ENCODE data around the gene ACAP2. TPM values are rescaled to one million over a fixed set of nuclear protein-coding genes. Genes with fewer than 3 reads are reported as not detected.

The ACAP2 gene
- total RNA-seq, 1 donor from 2014 or later, result 58.9 TPM

DNA sequence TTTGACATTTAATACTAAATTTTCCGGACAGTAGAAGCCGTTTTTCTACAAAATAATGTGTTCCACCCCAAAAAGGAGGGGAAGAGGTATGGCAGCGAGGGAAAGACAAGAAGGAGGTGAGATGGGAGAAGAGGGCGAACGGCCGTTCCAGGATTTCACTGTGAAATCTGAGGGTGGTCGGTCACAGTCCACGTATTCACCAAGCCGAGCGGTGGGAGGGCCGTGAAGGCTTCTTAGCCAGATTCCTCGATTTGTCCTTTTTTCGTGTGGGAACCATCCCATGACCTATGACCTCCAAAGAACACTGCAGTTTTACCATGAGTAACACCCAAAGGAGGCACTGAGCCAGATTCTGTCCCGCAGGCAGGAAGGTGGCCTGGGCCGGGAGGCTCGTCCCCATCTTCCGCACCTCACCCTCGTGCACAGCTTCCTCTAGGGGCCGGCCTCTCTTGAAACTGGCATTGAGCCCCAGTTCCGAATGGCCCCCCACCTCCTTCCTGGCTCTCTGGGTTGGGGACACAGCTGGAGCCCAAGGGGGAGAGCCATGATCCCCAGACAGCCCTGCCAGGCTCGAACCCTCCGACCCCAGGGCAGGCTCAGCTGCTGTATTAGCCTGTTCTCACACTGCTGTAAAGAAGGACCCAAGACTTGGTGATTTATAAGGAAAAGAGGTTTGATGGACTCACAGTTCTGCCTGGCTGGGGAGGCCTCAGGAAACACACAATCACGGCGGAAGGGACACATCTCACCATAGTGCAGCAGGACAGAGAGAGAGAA, 195.5 kb downstream of the ACAP2 start:
- peak; percentile 41 for DNase-seq (ENCODE audit: low spot score)

DNA sequence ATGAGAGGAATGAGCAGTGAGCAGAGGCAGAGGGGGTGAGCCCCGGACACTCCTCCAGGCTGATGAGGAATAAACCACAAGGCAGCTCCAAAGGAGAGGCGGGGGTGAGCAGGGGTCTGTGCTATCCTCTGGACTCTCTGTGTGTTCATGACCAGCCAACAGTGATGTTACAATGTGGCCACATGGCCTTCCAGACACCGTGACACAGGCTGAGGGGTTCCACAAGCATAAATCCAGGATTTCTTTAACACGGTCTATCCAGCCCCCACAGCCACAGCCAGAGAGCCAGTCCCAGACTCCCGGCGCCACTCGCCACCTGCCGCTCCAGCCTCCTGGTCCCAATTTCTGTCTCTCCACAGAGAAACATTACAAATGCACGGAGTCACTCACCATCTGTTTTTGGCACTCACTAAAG, 196.2 kb downstream of the ACAP2 start:
- peak; percentile 31 for DNase-seq (ENCODE audit: low spot score)

DNA sequence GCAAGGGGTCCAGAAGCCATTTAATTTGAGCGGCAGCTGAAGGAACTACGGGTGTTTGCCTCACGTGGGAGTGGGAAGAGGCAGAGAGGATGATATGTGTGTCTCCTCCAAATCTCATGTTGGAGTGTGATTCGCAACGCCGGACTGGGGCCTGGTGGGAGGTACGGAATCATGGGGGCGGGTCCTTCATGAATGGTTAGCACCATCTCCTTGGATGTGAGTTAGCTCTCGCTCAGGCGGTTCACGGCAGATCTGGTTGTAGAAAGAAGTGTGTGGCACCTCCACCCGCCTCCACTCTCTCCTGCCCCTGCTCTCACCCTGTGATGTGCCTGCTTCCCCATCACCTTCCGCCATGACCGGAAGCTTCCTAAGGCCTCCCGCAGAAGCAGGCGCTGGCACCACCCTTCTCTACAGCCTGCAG, 197.3 kb downstream of the ACAP2 start:
- peak; percentile 31 for DNase-seq (ENCODE audit: low spot score)

DNA sequence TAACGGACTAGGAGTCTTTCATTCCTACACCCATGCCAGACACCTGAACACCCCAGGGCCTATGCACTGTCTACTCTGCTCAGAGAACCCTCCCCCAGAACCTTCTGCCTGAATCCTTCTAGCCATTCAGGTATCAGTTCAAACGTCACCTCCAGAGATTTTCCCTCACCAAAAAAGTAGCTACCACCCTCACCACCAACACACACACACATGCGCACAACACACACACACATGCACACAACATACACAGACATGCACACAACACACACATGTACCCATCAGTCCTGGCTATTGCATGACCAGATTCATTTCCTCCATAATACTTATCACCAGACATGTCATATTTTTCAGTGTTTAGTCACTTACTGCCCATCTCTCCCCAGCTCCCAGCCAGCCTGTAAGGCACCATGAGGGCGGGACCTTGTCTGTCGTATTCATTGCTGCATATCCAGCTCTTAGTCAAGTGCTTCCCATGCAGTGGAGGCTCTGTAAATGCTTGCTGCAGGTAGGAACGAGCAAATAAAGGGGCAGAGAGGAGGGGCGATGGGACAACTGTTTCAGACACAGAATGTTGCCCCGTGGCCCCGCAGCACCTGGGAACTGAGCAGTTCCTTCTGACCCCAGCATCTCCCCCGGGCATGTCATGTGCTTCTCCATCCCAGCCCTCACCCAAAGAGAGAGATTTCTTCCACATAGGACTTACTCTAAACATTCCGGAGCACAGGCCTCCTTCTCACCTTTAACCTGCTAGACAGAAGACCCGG, 201.0 kb downstream of the ACAP2 start:
- peak; percentile 28 for DNase-seq (ENCODE audit: low spot score)

DNA sequence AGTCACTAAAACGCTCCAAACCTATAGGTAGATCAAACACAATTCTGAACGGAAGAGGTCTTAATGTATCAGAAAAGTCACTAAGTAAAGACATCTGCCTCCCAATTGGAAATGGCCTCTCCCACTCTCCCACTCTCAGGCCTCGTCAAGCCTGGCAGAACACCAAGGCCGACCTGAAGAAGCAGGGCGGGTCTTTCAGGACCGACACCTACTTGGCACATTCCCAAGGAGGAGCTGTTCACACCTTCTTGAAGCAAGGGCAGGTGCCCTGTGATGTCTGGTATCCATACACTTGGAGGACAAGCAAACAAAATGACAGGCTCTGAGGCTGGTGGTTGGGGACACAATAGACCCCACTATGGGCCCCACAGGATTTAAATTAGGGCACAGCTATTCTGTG, 201.9 kb downstream of the ACAP2 start:
- peak; percentile 50 for DNase-seq (ENCODE audit: low spot score)

DNA sequence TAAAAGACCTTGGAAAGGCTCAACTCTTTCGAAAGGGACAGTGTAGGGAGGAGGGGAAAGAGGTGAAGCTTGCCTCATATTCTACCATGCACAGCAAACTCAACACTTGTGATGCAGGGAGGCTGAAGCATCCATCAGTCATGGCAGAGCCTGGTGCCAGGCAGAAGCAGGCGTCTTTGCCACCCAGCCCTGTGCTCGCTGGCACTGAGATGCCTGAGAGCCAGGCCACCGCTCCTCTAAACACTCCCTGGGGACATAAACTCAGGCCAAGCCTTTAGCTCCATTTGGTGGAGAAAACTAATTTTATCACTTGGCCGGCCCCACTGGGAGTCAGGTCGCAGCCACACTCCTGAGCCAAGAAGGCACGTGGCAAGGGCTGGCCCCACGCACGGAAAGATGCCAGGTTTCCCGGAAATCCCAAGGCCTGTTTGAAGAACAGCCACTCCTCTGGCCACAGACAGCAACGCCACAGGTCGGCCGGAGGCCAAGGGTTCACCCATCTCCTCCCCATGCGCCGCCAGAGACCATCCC, 202.6 kb downstream of the ACAP2 start:
- peak; percentile 82 for DNase-seq (ENCODE audit: low spot score)

DNA sequence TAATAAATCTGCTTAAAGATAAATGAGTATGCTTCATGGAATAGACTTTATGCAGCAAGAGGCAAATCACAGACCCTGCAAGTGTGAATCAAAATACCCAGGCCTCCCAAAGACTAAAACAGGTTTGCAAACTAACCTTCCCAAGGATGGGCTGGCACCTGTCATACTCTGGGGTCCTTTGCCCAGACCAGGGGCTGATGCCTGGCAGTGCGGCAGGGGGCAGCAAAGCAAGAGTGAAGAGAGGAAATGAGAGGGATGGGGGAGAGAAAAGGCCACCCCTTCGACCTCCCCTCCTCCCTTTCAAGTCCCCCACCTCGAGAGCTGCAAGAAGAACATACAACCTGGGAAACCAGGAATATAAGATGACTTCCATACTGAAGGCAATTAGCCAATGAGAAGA, 203.7 kb downstream of the ACAP2 start:
- no peak for DNase-seq (ENCODE audit: low spot score)

DNA sequence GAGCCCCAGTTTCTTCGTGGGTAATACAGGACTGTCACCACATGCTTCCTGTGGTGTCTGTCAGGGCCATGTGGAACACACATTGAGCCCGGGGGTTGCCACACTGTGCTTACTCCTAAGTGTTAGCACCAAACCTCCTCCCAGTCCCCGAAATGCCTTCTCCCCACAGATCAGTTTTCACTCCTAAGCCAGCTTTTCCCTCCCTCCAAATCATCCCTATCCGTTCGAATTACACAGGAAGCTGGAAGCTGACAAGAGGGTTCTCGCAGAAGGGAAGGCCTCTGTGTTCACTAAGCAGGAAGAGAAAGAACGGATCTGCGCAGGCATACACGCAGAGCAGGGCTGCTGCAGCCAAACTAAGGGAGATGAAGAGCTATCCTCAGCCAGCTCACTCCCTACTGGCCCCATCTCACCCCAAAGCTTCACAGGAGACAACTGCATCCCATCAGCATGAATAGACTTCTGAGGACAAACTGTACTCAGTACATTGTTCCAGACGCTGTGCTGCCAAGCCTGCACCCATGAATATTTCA, 204.2 kb downstream of the ACAP2 start:
- DNase-seq (ENCODE audit: low spot score), result no peak

DNA sequence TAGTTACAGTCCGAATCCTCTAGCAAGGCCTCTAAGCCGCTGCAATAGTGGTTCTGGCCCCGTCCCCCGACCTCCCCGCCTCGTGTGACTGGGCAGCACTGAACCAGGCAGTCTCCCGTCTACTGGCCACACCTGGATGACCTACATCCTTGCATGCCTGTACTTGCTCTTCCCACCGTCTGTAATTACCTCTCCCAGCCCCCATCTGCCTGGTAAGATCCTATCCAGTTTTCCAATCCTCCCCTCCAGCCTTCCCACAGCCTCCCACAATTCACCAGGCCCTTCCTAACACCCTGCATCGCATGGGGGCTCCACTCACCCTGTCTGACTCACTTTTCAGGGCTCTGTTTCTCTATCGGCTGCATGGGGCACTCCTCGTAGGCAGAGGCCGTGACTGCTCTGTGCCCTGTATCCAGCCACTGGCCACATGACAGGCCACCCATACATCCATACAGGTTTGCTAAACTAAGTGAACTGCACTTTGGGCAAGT, 204.7 kb downstream of the ACAP2 start:
- no peak for DNase-seq (ENCODE audit: low spot score)

DNA sequence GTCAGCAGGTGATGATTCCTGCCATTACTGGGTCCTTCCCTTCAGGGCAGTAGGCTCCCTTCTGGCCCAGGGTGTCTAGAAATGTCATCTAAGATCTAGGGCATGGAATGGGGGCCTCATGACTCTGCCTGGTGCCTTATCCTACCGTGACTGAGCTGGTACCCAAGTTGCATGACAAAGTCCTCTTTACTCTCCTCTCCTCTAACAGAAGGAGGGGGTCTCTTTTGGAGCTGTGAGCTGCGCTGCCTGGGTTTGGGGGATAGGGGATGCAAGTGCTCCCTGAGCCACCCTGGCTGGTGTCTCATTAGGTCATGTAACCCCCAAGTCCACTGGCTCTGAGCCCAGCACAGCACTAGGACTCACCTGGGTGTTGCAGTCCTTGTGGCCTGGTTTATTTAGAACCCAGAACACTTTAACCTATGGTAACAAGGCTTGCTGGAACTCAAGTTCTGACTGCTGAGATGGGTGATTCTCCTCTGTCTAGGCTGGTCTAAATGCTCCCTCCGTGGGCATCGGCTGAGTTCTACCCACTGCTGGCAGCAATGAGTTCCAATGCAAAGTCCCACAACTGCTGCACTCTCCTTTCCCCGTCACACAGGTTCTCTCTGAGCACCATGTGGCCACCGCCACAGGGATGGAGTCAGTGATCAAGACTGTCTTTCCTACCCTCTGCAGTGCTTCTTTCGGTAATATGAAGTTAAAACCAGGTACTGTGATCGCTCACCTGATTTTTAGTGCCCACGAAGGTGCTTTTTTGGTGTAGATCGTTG, 205.8 kb downstream of the ACAP2 start:
- peak; percentile 30 for DNase-seq (ENCODE audit: low spot score)

DNA sequence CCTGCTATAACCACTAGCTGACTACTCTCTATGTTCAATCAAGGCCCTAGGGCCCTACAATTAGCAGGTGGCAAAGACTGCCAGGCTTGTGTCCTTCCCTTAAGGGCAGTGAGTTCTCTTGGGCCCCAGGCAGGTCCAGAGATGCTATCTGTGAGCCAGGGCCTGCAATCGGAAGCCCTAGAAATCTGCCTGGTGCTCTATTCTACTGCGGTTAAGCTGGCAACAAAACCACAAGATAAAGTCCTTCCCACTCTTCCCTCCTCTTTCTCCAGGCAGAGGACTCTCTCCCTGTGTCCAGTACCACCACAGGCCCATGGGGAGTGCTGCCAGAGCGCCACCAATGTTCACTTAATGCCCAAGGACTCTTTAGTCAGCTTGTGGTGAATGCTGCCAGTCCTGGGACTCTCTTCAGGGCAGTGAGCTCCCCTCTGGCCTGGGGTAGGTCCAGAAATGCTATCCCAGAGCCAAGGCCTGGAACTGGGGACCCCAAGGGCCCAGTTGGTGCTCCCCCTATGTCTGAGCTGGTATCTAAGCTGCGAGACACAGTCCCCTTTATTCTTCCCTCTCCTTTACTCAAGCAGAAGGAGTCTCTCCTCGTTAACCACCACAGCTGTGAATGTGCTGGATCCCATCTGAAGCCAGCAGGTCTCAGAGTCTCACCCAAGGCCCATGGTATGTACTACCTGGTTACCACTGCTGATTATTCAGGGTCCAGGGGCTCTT, 206.6 kb downstream of the ACAP2 start:
- peak; percentile 14 for DNase-seq (ENCODE audit: low spot score)

DNA sequence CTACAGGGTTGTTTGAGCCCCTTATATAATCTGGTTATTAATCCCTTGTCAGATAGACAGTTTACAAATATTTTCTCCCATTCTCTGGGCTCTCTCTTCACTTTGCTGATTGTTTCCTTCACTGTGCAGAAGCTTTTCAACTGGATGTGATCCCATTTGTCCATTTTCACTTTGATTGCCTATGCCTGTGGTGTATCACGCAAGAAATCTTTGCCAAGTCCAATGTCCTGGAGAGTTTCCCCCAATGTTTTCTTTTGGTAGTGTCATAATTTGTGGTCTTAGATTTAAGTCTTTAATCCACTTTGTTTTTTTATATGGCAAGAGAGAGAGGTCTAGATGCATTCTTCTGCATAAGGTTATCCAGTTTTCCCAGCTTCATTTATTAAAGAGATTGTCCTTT, 212.6 kb downstream of the ACAP2 start:
- DNase-seq (ENCODE audit: low spot score), result no peak

DNA sequence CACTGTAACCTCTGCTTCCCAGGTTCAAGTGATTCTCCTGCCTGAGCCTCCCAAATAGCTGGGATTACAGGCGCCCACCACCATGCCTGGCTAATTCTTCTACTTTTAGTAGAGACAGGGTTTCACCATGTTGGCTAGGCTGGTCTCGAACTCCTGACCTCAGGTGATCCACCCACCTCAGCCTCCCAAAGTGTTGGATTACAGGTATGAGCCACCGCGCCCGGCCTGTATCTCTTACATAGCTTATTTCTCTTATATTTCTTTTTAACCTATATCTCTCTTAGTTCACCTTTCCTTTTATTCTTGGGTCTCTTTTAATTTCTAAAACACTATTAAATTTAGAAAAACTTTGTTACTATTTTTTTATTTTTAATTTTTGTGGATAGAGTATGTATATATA, 213.9 kb downstream of the ACAP2 start:
- DNase-seq (ENCODE audit: low spot score), result peak; percentile 8

DNA sequence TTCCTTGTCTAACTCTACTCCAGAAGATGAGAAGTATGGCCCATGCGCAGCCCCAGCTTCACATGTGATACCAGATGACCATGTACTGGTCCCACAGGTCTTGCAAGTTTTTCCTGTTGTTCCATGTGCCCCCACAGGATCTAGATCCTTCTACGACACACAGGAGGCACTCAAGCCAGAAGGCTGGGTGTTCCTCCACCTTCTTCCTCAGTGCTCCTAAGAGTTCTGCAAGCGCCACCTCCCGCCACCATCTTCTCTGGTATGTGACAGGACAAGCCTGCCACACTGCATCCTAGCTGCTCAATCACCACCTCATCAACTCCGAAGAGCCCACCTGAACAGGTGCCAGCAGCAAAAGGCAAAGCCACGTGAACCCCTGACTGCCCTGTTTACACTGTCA, 214.9 kb downstream of the ACAP2 start:
- peak; percentile 32 for DNase-seq (ENCODE audit: low spot score)

DNA sequence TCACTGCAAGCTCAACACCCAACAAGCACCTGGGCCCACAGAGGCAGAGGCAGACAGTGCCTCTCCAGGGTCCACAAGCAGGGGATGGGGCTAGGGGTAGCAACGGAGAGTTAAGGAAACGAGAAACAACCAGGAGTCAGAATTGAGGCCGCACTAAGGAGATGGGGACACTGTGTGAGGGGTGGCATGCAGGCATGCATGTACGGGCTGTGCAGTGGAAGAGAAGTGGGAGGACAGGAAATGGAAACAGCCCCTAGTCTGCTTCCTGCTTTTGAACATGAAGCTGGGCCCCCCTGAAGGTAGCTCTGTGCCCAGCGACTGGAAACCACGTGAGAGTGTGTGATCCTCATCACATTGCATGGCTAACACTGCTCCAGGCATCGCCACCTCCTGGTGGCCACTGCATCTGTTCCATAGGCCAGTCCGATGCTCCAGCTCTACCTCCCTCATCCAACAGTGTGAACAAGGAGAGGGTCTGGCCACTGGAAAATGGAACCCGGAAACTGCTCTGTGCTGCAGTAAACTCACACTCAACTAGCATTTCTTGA, 215.8 kb downstream of the ACAP2 start:
- peak; percentile 32 for DNase-seq (ENCODE audit: low spot score)

DNA sequence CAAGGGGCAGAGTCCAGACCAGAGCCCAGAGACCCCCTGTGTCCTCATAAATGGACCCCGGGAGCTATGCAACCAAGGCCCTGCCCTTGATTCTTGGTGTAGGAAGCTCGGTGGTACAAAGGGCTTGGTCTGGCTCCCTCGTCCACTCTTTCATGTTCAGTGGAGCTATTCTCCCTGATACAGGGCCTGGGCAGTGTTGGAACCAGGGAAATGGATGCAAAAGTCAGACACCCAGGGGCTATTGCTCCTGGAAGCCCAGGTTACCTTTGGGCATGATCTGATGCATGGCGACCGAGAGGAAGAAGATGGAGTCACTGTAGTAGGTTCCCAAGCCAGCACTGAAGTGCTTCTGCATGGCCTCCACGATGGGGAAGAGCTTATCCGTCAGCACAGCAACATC, 216.4 kb downstream of the ACAP2 start:
- peak; percentile 35 for DNase-seq (ENCODE audit: low spot score)

DNA sequence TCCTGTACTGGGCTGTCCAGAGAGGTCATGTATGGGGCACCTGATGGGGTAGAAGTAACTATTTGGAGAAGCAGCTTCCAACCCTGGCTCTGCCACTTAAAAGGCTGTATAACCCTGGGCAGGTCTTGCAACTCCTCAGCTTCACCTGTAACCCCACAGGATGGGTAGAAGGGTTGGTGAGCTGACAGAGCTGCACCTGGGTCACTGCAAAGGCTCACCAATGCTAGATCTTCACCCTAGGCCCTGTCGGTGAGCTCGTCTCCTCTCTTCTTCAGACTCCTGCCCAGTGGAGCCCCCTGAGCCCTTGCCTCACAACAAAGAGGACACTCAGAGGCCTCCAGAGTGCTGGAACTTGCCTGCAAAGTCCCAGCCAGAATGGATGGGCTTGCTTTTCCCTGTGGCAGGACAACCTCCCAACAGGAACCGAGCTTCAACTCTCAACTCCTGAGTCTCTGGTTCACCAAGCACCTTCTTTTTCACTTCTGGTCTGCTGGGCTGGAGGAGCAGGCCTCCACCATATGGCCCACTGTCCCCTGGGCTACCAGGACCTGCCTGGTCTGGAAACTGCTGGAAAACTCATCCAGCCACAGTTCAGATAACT, 217.7 kb downstream of the ACAP2 start:
- peak; percentile 39 for DNase-seq (ENCODE audit: low spot score)

All from ureter (tissue), 1 donor.